Ectodermal cell (in vitro differentiated cells): ENCODE results near the gene INKA2.

Source experiments
- H3K27ac ChIP-seq: 2 replicates; pipeline ENCODE4 v1.7.0; 2013; ENCODE audit warnings: mild to moderate bottlenecking, low read depth, low read length; ENCODE audit not compliant: insufficient read depth, poor library complexity, severe bottlenecking
- H3K27me3 ChIP-seq: 2 replicates; pipeline ENCODE4 v1.7.0; 2013; ENCODE audit warnings: mild to moderate bottlenecking, low read length; ENCODE audit not compliant: insufficient read depth, control insufficient read depth, poor library complexity, severe bottlenecking
- H3K36me3 ChIP-seq: one replicate; pipeline ENCODE4 v1.7.0; 2013; ENCODE audit warnings: low read length; ENCODE audit not compliant: control insufficient read depth, insufficient read depth
- H3K4me1 ChIP-seq: one replicate; pipeline ENCODE4 v1.7.0; 2013; ENCODE audit warnings: low read length; ENCODE audit not compliant: control insufficient read depth, insufficient read depth
- H3K4me3 ChIP-seq: 2 replicates; pipeline ENCODE4 v1.7.0; 2013; ENCODE audit warnings: low read depth, low read length, control low read depth; ENCODE audit not compliant: insufficient read depth
- H3K9me3 ChIP-seq: 2 replicates; pipeline ENCODE4 v1.7.0; 2013; ENCODE audit warnings: mild to moderate bottlenecking, low read length, moderate library complexity; ENCODE audit not compliant: control insufficient read depth
- WGBS, 2 experiments: methylation state at CpG; one replicate each; pipeline ENCODE4 v1.1.7; 2013; ENCODE audit warnings: missing lambda C conversion rate in 2 of 2; 5-methylcytosine and 5-hydroxymethylcytosine counted together

Gene INKA2

GRCh38 chr1:111770916-111771315 is 31.7 kb upstream of the INKA2 start:
- Histone ChIP-seq H3K27me3 (no peaks in the 10 kb centered on the region), H3K9me3 (no peaks in the 10 kb centered on the region)
- 89 to 91% methylated on average over 2 to 4 of the region's 4 CpGs for WGBS, 2 experiments

GRCh38 chr1:111769517-111770146 is 30.4 kb upstream of the INKA2 start:
- Histone ChIP-seq H3K27ac (no peak overlapping the region), H3K36me3 (peaks cover 23% of the 10 kb centered on the region)
- 80 to 92% methylated on average over 6 of the region's 6 CpGs for WGBS, 2 experiments

More at GRCh38 chr1:111770916-111771315, 31.7 kb upstream of the INKA2 start:
- peaks cover 2% of the 10 kb centered on the region for H3K4me1 ChIP-seq
- no peak overlapping the region for H3K27ac ChIP-seq
- no peak overlapping the region for H3K4me3 ChIP-seq
- peaks cover 13% of the 10 kb centered on the region for H3K36me3 ChIP-seq

GRCh38 chr1:111768625-111769024 is 29.4 kb upstream of the INKA2 start:
- Histone ChIP-seq H3K27me3 (no peaks in the 10 kb centered on the region), H3K9me3 (no peaks in the 10 kb centered on the region), H3K27ac (no peak overlapping the region), H3K4me1 (no peaks in the 10 kb centered on the region), H3K4me3 (no peak overlapping the region), H3K36me3 (peaks cover 23% of the 10 kb centered on the region)

More at GRCh38 chr1:111769517-111770146, 30.4 kb upstream of the INKA2 start:
- H3K9me3 ChIP-seq = no peaks in the 10 kb centered on the region
- H3K4me3 ChIP-seq = no peak overlapping the region
- H3K27me3 ChIP-seq = no peaks in the 10 kb centered on the region
- no peaks in the 10 kb centered on the region for H3K4me1 ChIP-seq

- Histone ChIP-seq H3K4me1 (no peaks in the 10 kb centered on the region), H3K9me3 (no peaks in the 10 kb centered on the region), H3K27me3 (no peaks in the 10 kb centered on the region), H3K36me3 (peaks cover 27% of the 10 kb centered on the region), H3K4me3 (no peak overlapping the region), H3K27ac (no peak overlapping the region)
These were observed 28.8 kb upstream of the INKA2 start for GRCh38 chr1:111768023-111768422.

GRCh38 chr1:111762332-111762731 is 23.1 kb upstream of the INKA2 start:
- no peaks in the 10 kb centered on the region for H3K27me3 ChIP-seq
- 86 to 100% methylated on average over 1 of the region's 2 CpGs for WGBS, 2 experiments
- H3K9me3 ChIP-seq = no peaks in the 10 kb centered on the region
- peaks cover 52% of the 10 kb centered on the region for H3K36me3 ChIP-seq
- H3K4me3 ChIP-seq = no peak overlapping the region
- no peaks in the 10 kb centered on the region for H3K4me1 ChIP-seq
- H3K27ac ChIP-seq = no peak overlapping the region

GRCh38 chr1:111761717-111762116 is 22.5 kb upstream of the INKA2 start:
- H3K36me3 ChIP-seq = peaks cover 46% of the 10 kb centered on the region
- no peak overlapping the region for H3K27ac ChIP-seq
- H3K9me3 ChIP-seq = no peaks in the 10 kb centered on the region
- peaks cover 5% of the 10 kb centered on the region for H3K4me1 ChIP-seq
- 97 to 100% methylated on average over 1 of the region's 2 CpGs for WGBS, 2 experiments
- H3K27me3 ChIP-seq = no peaks in the 10 kb centered on the region
- H3K4me3 ChIP-seq = no peak overlapping the region

- WGBS, 2 experiments = 70 to 84% methylated on average over 2 of the region's 2 CpGs
- no peaks in the 10 kb centered on the region for H3K9me3 ChIP-seq
- no peak overlapping the region for H3K27ac ChIP-seq
- H3K4me3 ChIP-seq = no peak overlapping the region
- H3K4me1 ChIP-seq = peaks cover 14% of the 10 kb centered on the region
- peaks cover 28% of the 10 kb centered on the region for H3K36me3 ChIP-seq
- no peaks in the 10 kb centered on the region for H3K27me3 ChIP-seq
These were observed 19.2 kb upstream of the INKA2 start for GRCh38 chr1:111758373-111758772.

GRCh38 chr1:111756124-111756513 is 16.9 kb upstream of the INKA2 start:
- Histone ChIP-seq H3K4me3 (peak overlapping the region; percentile 58), H3K27ac (peak overlapping the region; percentile 81), H3K9me3 (no peaks in the 10 kb centered on the region), H3K27me3 (no peaks in the 10 kb centered on the region), H3K4me1 (peaks cover 14% of the 10 kb centered on the region), H3K36me3 (peaks cover 10% of the 10 kb centered on the region)
- 1% methylated on average over 35 of the region's 35 CpGs for WGBS, 2 experiments

GRCh38 chr1:111755331-111756123 is 16.3 kb upstream of the INKA2 start, which contains the start of gene DDX20:
DDX20 (plus strand) TSS chr1:111755901; CDS start chr1:111755925, 24 bp downstream.
- 0% methylated on average over 67 of the region's 67 CpGs for WGBS, 2 experiments
- peak within 1 kb of the TSS; percentile 81 for H3K27ac ChIP-seq
- no peaks in the 10 kb centered on the region for H3K27me3 ChIP-seq

GRCh38 chr1:111754984-111755330 is 15.8 kb upstream of the INKA2 start:
- 1 to 2% methylated on average over 12 of the region's 12 CpGs for WGBS, 2 experiments
- H3K9me3 ChIP-seq = no peaks in the 10 kb centered on the region
- peaks cover 14% of the 10 kb centered on the region for H3K4me1 ChIP-seq
- H3K4me3 ChIP-seq = peak overlapping the region; percentile 58
- H3K27ac ChIP-seq = peak overlapping the region; percentile 81
- no peaks in the 10 kb centered on the region for H3K27me3 ChIP-seq
- peaks cover 2% of the 10 kb centered on the region for H3K36me3 ChIP-seq

More at GRCh38 chr1:111755331-111756123, 16.3 kb upstream of the INKA2 start, which contains the start of gene DDX20:
- Histone ChIP-seq H3K36me3 (peaks cover 7% of the 10 kb centered on the region), H3K9me3 (no peaks in the 10 kb centered on the region), H3K4me3 (peak within 1 kb of the TSS; percentile 58), H3K4me1 (peaks cover 14% of the 10 kb centered on the region)
